SU-DHL-6 (cell line): ENCODE measurements around the gene LMX1A.

Experiments used
- H2AFZ ChIP-seq: fragments of 200-600 bp; sonication (generic); 2 replicates; pipeline ENCODE4 v1.6.1; 2014; ENCODE audit warnings: low read depth, mild to moderate bottlenecking, moderate library complexity, mixed read lengths, antibody characterized with exemption, low read length; ENCODE audit not compliant: severe bottlenecking
- H3F3A ChIP-seq: fragments of 200-600 bp; shearing (Covaris generic); 2 replicates; pipeline ENCODE4 v1.6.0; 2016; ENCODE audit warnings: antibody characterized with exemption, mild to moderate bottlenecking; ENCODE audit not compliant: insufficient read depth
- H3K27ac ChIP-seq: fragments of 200-600 bp; sonication (generic); 2 replicates; pipeline ENCODE4 v1.5.1; 2016; ENCODE audit warnings: low read depth, mild to moderate bottlenecking, low read length, moderate library complexity, mixed read lengths
- H3K27me3 ChIP-seq: fragments of 200-600 bp; sonication (generic), shearing (Covaris generic); 2 replicates; pipeline ENCODE4 v1.6.0; 2014; ENCODE audit warnings: mild to moderate bottlenecking, low read length
- H3K36me3 ChIP-seq: fragments of 200-600 bp; sonication (generic); 2 replicates; pipeline ENCODE4 v1.6.1; 2014; ENCODE audit warnings: mild to moderate bottlenecking, low read length, mixed read lengths
- H3K4me2 ChIP-seq: fragments of 300-600, 200-600 bp; shearing (Covaris generic), sonication (generic); 2 replicates; pipeline ENCODE4 v1.6.0; 2014; ENCODE audit warnings: low read length, low read depth, mild to moderate bottlenecking; ENCODE audit not compliant: poor library complexity, severe bottlenecking
- H3K4me3 ChIP-seq: fragments of 200-600 bp; sonication (generic); 2 replicates; pipeline ENCODE4 v1.5.1; 2014; ENCODE audit warnings: antibody characterized with exemption, low read length, mild to moderate bottlenecking, mixed read lengths; ENCODE audit not compliant: insufficient read depth, poor library complexity, severe bottlenecking
- H3K79me2 ChIP-seq: fragments of 200-600 bp; sonication (generic); 2 replicates; pipeline ENCODE4 v1.6.1; 2014; ENCODE audit warnings: mild to moderate bottlenecking, low read length, moderate library complexity; ENCODE audit not compliant: insufficient read depth
- H3K9ac ChIP-seq: fragments of 200-600 bp; sonication (generic); 2 replicates; pipeline ENCODE4 v1.7.0; 2014; ENCODE audit warnings: mild to moderate bottlenecking, low read length
- H3K9me2 ChIP-seq: fragments of 200-600 bp; sonication (generic); replicated peaks from 2 replicates; pipeline ENCODE4 v1.6.1; 2014; ENCODE audit warnings: low read length; ENCODE audit not compliant: insufficient read depth
- H3K9me3 ChIP-seq: fragments of 200-600 bp; sonication (generic); 2 replicates; pipeline ENCODE4 v1.6.1; 2014; ENCODE audit warnings: low read length, mixed read lengths; ENCODE audit not compliant: insufficient read depth
- H4K20me1 ChIP-seq: fragments of 200-600 bp; sonication (generic); 2 replicates; pipeline ENCODE4 v1.6.1; 2014; ENCODE audit warnings: low read depth, mild to moderate bottlenecking, antibody characterized with exemption, low read length, moderate library complexity, mixed read lengths
- EZH2phosphoT487 ChIP-seq: fragments of 200-600 bp; sonication (generic), shearing (Covaris generic); conservative IDR thresholded peaks from 2 replicates; pipeline ENCODE4 v1.6.1; 2018; ENCODE audit warnings: mild to moderate bottlenecking, antibody characterized with exemption, low read length, moderate library complexity, mixed read lengths
- TF ChIP-seq, protein P1 (sequence below): fragments of 200-600 bp; sonication (generic); IDR thresholded peaks from one replicate; pipeline ENCODE4 v1.5.1; 2017; ENCODE audit warnings: antibody characterized with exemption, mild to moderate bottlenecking, low read length, moderate library complexity; ENCODE audit not compliant: insufficient read depth, poor library complexity, severe bottlenecking

LMX1A gene

DNA sequence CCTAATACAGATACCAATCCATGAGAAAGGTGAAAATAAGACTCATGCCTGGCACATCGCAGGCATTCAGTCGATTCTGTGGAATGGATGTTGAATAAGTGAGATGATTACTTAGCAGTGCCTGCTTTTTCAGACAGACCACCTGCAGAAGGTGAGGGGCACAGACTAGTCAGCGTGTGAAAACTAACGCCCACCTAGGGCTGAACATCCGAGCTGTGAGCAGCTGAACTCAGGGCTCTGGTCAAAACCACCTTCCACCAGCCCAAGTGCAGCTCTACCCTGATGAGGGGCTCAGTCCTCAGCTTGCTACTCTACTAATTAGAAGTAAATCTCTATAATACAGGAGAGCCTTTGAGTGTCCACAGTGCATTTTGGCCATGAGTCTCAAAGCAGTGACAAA lies 32.5 kb downstream of the LMX1A start:
- no peaks in the 10 kb centered on the region for H3K9me3 ChIP-seq
- no peak overlapping the region for H3K4me3 ChIP-seq
- no peaks in the 10 kb centered on the region for H3K36me3 ChIP-seq
- no peak overlapping the region for H2AFZ ChIP-seq
- no peak overlapping the region for H3K4me2 ChIP-seq
- no peaks in the 10 kb centered on the region for H3F3A ChIP-seq
- H3K79me2 ChIP-seq, result no peaks in the 10 kb centered on the region
- H3K27ac ChIP-seq, result no peak overlapping the region
- H3K27me3 ChIP-seq, result no peaks in the 10 kb centered on the region
- TF ChIP-seq, protein P1, sequence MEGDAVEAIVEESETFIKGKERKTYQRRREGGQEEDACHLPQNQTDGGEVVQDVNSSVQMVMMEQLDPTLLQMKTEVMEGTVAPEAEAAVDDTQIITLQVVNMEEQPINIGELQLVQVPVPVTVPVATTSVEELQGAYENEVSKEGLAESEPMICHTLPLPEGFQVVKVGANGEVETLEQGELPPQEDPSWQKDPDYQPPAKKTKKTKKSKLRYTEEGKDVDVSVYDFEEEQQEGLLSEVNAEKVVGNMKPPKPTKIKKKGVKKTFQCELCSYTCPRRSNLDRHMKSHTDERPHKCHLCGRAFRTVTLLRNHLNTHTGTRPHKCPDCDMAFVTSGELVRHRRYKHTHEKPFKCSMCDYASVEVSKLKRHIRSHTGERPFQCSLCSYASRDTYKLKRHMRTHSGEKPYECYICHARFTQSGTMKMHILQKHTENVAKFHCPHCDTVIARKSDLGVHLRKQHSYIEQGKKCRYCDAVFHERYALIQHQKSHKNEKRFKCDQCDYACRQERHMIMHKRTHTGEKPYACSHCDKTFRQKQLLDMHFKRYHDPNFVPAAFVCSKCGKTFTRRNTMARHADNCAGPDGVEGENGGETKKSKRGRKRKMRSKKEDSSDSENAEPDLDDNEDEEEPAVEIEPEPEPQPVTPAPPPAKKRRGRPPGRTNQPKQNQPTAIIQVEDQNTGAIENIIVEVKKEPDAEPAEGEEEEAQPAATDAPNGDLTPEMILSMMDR, result no peak
- TF ChIP-seq EZH2phosphoT487, result no peak
- H4K20me1 ChIP-seq, result no peaks in the 10 kb centered on the region
- H3K9me2 ChIP-seq, result no peaks in the 10 kb centered on the region
- no peak overlapping the region for H3K9ac ChIP-seq

GRCh38 chr1:165317612-165318011 lies 38.9 kb downstream of the LMX1A start:
- Histone ChIP-seq H3K9me2 (no peaks in the 10 kb centered on the region), H3K36me3 (no peaks in the 10 kb centered on the region), H3K4me3 (no peak overlapping the region), H3K79me2 (no peaks in the 10 kb centered on the region), H3K4me2 (no peak overlapping the region), H3K9ac (no peak overlapping the region), H2AFZ (no peak overlapping the region), H3K27me3 (no peaks in the 10 kb centered on the region), H3F3A (no peaks in the 10 kb centered on the region), H4K20me1 (no peaks in the 10 kb centered on the region), H3K9me3 (no peaks in the 10 kb centered on the region), H3K27ac (no peak overlapping the region)
- no peak for TF ChIP-seq EZH2phosphoT487

DNA sequence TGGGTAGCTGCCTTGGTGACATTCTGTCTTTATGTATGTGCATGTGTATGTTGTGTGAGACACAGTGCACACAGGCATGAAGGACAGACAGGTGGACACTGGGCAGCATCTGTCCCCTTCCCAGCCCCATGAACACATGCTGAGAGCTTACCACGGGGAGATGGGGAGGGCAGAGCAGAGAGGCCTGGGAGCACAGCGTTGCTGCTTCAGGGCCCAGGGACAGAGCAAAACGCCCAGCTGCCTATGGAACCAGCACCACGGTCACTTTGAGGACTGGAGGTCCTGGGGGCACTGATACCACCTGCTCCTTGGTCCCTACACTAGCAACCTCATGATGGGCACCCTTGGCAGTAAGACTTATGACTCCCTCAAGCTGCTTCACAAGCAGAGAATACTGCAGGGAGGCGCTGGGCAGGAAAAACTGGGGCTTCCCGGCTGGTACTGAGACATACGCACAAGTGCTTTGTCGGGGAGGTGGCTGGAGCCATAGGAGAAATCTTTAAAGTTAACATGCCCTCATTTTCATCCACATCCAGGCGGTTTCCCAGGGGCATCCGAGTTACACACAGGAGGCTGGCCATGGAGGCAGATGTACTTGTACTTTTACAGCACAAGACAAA lies 40.3 kb downstream of the LMX1A start:
- no peaks in the 10 kb centered on the region for H3K27me3 ChIP-seq
- TF ChIP-seq EZH2phosphoT487, result no peak
- TF ChIP-seq, protein P1, result no peak

DNA sequence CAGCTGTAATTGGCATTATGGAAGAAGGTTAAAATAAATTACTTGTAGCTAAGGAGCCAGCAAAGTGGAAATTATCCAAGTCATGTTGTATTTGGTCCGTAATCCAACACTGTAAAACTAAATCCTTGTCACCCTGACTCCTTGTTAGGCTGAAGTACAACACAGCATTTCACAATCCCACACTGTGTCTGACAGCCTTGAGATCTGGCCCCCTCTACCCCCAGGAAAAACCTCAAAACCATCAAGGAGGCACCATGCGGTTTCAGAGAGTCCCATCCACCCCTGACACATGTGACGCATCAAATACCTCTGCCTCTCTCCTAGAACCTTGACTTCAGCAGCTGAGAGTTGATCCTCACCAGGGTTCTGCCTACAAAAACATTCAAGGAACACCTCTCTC lies 41.0 kb downstream of the LMX1A start:
- Histone ChIP-seq H3K9ac (no peak overlapping the region), H4K20me1 (no peaks in the 10 kb centered on the region), H3K27ac (no peak overlapping the region), H3K36me3 (no peaks in the 10 kb centered on the region), H3K4me2 (no peak overlapping the region), H3K79me2 (no peaks in the 10 kb centered on the region), H3K27me3 (no peaks in the 10 kb centered on the region), H2AFZ (no peak overlapping the region), H3F3A (no peaks in the 10 kb centered on the region), H3K9me3 (no peaks in the 10 kb centered on the region), H3K9me2 (no peaks in the 10 kb centered on the region), H3K4me3 (no peak overlapping the region)
- TF ChIP-seq, protein P1, result no peak
- no peak for TF ChIP-seq EZH2phosphoT487

More for the DNA sequence above, 40.3 kb downstream of the LMX1A start:
- no peaks in the 10 kb centered on the region for H3K36me3 ChIP-seq
- H3K79me2 ChIP-seq, result no peaks in the 10 kb centered on the region
- no peak overlapping the region for H3K9ac ChIP-seq
- H3K9me2 ChIP-seq, result no peaks in the 10 kb centered on the region
- H3F3A ChIP-seq, result no peaks in the 10 kb centered on the region
- H3K4me2 ChIP-seq, result no peak overlapping the region
- no peak overlapping the region for H2AFZ ChIP-seq
- no peaks in the 10 kb centered on the region for H3K9me3 ChIP-seq
- H3K27ac ChIP-seq, result no peak overlapping the region
- no peak overlapping the region for H3K4me3 ChIP-seq
- H4K20me1 ChIP-seq, result no peaks in the 10 kb centered on the region
